Measurements from ENCODE around the gene ZBTB7B.
A peak's percentile ranks its signal among the peaks of the same experiment; 100 is the strongest.
"Not testable (repeated sequence)": the region's sequence is repeated elsewhere in the genome, so short reads cannot be mapped to it uniquely, and the experiment has no call there.

The ZBTB7B gene

DNA sequence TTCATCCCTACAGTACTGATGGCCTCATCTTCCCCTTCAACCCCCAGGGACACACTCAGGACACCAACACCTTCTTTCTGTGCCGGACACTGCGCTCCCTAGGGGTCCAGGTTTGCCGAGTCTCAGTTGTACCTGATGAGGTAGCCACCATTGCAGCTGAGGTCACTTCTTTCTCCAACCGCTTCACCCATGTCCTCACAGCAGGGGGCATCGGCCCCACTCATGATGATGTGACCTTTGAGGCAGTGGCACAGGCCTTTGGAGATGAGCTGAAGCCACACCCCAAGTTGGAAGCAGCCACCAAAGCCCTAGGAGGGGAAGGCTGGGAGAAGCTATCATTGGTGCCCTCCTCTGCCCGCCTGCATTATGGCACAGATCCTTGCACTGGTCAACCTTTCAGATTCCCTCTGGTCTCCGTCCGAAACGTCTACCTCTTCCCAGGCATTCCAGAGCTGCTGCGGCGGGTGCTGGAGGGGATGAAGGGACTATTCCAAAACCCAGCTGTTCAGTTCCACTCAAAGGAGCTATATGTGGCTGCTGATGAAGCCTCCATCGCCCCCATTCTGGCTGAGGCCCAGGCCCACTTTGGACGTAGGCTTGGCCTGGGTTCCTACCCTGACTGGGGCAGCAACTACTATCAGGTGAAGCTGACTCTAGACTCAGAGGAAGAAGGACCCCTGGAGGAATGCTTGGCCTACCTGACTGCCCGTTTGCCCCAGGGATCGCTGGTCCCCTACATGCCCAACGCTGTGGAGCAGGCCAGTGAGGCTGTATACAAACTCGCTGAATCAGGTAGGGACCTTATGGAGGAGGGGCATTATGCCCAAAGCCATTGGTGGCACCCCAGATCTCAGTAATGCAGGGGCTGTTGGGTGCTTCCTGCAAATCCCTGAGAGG is 14.3 kb upstream of the ZBTB7B start:
- no peak for DNase-seq (ENCODE audit: low spot score)

DNA sequence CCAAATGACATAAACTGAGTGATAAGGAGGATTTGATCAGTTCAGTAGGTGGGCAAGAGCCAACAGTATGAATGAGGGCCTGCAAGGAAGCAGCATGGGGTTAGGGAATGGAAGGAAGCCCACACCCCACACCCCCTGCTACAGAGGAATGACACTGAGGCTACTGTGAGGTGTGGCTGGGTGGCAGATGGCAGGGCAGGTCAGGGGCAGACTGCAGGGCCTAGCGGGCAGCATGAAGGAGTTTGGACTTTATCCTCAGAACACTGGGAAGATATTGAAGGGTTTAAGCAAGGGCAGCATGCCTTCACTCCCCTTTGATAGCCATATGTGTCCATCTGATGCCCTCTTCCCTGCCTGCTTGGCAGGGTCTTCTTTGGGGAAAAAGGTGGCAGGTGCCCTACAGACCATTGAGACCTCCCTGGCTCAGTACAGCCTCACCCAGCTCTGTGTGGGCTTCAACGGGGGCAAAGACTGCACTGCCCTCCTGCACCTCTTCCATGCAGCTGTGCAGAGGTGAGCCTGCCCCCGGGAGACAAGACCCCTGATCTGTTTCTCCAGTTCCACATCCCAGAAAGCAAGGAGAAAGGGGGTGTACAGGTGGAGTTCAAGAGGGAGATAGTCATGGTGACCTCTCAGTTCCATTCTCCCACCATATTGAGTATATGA is 13.3 kb upstream of the ZBTB7B start:
- DNase-seq (ENCODE audit: low spot score), result no peak

DNA sequence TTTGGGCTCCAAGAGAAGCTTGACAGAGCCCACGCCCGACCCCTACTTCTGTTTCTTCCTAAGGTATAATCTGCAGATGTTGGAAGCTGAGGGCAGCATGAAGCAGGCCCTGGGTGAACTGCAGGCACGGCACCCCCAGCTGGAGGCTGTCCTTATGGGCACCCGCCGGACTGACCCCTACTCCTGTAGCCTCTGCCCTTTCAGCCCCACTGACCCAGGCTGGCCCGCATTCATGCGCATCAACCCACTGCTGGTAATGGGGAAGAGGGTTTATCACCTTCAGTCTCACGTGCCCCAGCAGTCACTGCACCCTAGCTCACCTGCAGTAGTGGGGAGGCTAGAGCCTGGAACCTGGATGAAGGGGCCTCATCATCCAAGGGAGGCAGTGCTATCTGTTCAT is 12.3 kb upstream of the ZBTB7B start:
- DNase-seq (ENCODE audit: low spot score), result no peak

DNA sequence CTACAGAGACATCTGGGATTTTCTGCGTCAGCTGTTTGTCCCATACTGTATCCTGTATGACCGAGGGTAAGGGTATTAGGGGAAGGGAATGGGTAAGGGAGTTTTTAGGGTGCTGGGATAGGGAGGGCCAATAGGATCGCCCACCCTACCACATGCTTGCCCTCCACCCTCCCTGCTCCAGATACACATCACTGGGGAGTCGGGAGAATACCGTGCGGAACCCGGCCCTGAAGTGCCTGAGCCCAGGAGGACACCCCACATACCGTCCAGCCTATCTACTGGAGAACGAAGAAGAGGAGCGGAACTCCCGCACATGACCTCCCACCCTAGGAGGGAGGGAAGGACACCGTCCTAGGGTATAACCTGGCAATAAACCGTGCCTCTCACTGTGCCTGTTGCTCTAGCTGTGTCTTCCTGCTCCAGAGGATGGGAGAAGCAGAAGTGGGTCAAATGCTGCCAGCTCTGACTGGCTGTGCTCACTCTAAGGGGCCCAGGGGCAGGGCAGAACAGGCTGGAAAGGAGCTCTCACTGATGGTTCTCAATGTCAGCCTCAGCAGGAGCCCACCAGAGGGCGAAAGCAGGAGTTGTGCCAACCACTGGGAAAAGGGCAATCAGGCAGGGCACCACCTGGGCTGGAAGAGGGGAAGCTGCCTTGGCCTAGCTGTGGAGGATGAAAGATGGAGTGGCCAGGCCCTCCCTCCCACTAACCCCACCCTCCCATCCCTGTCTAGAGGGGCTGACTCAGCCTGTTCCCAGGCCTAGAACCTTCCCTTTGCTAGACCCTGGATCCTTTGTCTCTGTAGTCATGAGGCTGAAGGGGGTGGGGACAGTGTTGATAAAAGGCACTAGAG is 9.7 kb upstream of the ZBTB7B start:
- no peak for DNase-seq (ENCODE audit: low spot score)

DNA sequence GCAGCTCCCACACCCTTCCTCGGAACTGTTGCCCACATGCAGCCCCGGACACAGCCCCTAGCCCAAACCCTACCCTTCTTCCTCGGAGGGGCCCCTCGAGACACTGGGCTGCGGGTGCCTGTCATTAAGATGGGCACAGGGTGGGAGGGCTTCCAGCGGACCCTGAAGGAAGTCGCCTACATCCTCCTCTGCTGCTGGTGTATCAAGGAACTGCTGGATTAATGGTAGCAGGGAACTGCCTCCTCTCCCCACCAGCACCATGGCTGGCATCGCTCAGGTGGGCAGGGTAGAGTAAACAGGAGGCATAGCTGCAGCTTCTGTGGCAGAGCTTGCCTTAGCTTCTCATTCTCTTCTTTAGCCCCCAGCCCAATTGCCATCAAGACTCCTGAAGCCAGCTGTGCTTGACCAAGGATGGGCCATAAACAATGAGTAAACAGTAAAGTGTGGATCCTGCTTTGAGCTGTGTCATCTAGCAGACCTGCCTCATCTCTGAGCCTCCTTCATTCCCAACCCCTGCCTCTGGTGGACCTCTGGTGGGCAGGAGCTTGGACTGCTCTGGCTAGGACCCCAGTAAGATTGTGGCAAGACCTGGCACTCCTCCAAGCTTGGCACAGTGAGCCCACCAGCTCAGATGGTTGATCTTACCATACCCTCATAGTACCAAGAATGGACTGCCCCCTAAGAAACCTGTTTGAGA is 8.9 kb upstream of the ZBTB7B start, which contains the start of gene LENEP:
LENEP (plus strand) TSS at position 15 of the 697 bp plus-strand sequence; CDS start at position 37, 22 bp downstream.
- DNase-seq (ENCODE audit: low spot score), result no peak

DNA sequence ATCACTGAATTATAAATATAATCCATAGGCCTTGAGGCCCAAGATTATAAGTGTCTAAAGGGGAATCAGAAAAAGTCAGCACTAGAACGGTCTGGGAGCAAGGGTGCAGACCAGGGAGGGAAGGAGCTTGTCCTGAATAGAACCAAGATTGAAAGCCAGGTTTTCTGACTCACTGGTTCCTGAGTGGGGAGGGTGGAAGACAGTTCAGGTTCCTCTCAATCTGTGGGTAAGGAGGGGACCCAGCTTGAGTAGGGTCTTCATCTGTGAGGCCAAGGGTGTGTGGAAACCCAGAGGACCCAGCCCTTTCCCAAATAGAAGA is 8.4 kb upstream of the ZBTB7B start:
- no peak for DNase-seq (ENCODE audit: low spot score)

DNA sequence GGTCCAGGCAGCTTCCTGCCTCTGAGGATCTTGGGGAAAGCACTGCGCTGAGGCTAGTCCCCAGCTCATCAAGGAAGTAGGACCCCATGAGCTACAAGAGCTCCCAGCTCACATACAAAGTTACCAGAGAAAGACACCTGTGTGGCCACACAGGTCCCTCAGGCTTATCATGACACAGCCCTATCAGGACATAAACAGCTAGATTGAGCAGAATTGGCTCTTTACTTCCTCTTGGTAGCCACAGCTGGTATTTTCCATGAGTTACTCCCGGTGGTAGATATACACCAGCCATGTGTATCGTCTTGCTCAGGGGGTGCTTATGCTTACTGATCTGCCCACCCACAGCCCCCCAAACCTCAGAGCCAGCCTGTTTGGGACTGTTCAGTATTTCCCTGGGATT is 8.0 kb upstream of the ZBTB7B start:
- no peak for DNase-seq (ENCODE audit: low spot score)

DNA sequence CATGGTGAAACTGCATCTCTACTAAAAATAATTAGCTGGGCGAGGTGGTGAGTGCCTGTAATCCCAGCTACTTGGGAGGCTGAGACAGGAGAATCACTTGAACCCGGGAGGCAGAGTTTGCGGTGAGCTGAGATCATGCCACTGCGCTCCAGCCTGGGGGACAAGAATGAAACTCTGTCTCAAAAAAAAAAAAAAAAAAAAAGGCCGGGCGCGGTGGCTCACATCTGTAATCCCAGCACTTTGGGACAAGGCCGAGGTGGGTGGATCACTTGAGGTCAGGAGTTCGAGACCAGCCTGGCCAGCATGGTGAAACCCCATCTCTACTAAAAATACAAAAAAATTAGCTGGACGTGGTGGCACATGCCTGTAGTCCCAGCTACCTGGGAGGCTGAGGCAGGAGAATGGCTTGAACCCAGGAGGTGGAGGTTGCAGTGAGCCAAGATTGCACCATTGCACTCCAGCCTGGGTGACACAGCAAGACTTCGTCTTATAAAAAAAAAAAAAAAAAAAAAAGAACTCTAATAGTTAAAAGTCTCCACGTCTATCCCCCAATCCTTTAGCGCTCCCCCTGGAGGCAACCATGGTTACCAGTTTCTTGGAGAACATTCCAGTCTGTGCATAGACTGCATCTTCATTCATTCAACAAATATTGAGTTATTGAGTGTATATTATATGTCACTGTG is 7.2 kb upstream of the ZBTB7B start:
- DNase-seq (ENCODE audit: low spot score), result not testable (repeated sequence)

DNA sequence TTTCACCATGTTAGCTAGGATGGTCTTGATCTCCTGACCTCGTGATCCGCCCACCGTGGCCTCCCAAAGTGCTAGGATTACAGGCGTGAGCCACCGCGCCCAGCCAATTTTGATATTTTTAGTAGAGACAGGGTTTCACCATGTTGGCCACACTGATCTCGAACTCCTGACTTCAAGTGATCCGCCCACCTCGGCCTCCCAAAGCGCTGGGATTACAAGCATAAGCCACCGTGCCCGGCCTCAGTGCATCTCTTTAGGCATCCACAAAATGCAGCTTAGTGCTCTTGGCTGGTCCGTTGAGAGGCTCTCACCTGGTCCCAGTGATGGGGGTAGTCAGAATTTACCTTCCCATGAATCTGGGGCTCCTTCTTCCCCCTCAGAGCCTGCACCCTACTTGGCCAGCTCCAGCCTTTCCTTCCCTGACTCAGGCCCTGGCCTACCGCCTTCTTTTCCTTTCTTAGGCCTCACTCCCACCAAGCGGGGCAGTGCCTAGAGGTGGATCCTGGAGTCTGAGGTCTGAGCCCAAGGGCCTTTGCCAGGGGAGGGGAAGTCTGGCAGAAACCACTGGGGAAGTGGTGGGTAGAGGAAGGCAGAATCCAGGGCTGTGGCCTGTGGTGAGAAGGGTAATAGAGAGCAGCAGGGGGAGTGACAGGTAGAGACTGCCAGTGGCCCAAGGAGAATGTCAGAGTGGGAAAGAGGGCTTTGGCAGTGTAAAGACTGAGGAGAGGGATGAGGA is 5.5 kb upstream of the ZBTB7B start:
- no peak for DNase-seq (ENCODE audit: low spot score)

DNA sequence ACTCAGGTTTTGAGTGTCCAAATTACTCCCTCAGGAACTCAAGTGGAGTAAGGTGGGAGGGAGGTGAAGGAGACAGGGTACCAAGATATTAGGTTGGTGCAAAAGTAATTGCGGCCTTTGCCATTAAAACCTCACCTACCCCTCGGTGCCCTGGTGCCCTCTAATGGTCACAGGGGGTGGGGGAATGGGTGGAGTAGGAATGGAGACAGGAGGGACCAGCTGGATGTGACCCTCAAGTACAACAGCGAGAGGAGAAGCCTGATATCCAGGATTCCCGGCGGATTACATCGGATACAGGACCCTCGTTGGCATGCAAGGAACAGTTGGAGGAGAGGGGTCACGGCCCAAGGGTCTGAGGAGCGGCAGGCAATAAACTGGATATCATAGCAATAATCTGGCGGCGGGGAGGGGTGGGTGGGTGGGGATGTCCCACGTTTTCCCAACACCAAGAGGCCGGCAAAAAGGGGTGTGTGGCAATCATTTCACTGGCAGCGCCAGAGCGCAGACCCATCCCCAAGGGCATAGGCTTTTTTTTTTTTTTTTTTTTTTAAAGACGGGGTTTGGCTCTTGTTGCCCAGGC is 4.3 kb upstream of the ZBTB7B start:
- DNase-seq (ENCODE audit: low spot score), result no peak

DNA sequence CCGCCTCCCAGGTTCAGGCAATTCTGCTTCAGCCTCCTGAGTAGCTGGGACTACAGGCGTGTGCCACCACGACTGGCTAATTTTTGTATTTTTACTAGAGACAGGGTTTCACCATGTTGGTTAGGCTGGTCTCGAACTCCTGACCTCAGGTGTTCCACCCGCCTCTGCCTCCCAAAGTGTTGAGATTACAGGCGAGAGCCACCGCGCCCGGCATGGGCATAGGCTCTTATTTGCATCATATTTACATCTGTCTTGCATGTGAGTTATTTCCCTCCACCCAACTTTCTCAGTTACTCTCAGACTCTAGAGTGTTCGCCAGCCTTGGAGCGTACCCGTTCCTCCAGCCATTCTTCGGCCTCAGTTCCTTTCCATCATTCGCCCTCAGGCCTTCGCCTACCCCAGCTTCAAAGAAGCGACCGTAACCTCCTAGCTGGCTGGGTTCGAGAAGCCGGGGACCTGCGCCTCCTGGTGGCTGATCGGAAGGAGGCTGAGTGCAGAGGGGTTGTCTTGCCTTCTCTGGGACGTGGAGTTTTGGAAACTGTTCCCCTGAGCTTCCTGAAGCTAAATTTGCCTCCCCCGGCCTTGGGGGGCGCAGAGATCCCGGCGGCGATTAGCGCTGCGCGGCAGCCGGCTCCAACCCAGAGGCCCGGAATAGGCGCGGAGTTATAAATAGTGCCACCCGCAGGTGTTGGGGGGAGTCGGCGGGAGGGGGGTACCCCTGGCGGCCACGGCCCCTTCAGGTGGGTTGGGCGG is 3.6 kb upstream of the ZBTB7B start:
- DNase-seq (ENCODE audit: low spot score), result peak; percentile 74

DNA sequence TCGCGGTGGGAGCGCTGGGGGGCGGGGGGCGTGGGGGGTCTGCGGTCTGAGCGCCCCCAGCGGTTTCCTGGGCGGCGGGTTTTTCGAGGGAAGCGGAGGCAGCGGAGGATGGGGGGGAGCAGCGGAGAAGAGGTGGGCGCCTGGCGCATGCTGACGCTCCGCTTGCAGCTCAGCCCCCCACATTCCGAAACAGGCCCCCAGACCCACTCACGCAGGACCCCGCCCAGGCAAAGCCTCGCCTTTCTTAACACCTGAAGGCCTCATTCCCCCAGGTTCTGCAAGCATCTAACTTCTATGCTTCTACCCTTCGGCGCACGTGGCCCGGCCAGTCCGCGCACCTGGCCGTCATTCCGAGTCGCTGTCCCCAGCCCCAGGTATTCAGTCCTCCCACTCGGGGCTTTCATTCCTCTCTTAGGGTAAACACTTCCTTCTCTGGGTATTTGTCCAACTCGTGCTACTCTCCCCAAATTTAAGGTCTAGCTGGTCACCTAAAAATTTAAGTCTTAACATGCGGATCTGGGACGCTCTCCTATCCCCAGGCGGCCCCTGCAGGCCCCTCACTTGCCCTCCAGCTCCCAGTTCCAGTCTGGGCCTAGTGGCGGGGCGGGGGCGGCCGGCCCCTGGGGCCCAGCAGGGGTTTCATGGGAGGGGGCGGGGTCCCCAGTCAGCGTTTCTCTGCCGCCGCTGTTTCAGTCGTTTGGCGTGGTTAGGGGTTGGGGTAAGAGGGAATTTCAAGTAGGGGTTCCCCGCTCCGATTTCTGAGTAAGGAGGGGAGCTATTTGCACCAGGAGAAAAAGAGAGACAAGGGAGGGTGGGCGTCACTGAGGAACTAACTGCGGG is 2.8 kb upstream of the ZBTB7B start:
- peak; percentile 42 for DNase-seq (ENCODE audit: low spot score)

DNA sequence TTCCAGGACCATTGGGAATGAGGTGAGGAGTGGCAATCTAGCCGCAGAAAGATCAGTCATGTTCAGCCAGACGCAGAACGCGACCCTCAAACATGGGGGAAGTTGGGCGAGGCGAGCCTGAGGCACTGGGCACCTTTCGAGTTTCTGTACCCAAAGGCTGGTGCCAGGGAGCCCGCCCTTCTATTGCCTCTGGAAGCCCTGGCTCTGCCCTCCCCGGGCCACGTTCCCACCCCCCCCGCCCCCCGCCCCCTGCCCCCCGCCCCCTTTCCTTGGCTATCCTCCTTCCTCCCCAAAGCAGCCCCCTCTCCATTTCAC is 2.2 kb upstream of the ZBTB7B start:
- no peak for DNase-seq (ENCODE audit: low spot score)

DNA sequence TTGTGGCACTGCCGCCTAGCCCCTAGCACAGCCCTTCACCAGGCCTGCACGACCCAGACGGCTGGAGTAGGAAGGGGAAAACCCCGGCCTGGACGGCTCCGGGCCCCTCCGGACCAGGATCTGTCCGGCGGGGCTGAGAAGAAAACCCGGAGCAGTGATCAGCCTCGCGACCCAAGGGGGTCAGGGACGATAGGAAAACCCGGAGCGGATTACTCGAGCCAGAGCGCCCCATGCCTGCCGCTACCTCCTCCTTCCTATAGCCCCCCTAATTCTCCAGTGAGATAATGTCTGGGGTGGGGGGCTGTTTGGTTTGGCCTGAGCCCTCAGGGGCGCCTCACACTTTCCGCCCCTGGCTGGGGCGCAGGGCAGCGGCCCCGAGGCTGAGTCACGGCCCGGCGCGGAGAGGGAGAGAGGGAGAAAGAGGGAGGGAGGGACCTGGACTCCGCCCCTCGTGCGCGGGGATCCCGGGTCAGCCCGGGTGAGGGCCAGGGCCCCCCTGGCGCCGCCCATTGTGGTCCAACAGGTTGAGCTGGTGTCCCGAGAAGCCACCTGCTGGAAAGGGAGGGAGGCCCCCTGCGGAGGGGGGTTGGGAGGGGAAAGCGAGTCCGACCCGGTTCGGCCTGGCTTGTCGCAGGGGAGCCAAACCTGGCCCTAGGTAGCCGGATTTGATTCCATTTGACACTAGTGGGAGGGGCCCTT is 1.7 kb upstream of the ZBTB7B start:
- DNase-seq (ENCODE audit: low spot score), result peak; percentile 74

DNA sequence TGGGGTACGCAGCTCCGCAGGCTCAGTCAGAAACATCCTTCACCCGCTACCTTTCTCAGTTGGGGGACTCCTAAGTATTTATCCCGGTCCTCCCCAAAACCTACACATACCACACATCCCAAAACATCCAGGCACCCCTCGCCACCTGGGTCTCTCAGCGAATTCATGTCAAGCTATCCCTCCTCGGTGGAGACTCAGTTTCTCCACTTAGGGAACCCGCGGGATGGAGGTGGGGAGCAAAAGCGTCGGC is 1.3 kb upstream of the ZBTB7B start:
- DNase-seq (ENCODE audit: low spot score), result no peak

DNA sequence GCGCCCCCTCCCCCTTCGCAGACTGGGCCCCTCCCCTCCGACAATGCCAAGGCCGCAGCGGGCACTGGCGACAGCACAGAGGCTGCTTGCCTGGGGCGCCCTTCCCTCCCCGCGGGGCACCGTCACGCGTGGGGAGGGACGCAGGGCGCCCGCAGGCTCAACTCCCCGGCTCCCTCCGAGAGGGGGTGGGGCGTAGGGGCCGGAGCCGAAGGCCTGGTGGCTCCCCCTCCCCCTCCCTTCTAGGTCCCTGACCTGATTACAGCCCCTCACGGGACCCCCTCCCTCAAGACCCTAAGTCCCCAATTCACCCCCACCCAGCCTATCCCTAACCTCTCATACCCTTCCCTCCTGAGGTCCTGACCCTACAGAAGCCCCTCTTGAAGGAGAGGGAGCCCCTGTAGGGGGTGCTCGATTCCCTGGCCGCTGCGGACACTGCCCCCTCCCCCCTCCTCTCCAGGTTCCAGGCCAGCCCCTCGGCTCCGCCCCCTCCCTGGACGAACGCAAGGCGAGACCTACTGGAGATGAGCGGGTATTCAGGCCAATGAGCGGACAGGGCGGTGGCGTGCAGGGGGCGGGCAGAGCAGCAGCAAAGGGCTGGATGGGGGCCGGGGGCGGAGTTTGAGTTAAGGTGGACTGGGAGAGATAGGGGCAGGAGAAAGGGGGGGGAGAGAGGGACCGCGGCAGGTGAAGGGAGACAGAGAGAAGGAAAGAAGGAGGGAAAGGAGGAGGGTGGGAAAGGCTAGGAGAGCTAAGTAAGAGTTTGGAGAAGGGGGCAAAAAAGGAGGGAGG is 733 bp upstream of the ZBTB7B start:
- peak; percentile 98 for DNase-seq (ENCODE audit: low spot score)

DNA sequence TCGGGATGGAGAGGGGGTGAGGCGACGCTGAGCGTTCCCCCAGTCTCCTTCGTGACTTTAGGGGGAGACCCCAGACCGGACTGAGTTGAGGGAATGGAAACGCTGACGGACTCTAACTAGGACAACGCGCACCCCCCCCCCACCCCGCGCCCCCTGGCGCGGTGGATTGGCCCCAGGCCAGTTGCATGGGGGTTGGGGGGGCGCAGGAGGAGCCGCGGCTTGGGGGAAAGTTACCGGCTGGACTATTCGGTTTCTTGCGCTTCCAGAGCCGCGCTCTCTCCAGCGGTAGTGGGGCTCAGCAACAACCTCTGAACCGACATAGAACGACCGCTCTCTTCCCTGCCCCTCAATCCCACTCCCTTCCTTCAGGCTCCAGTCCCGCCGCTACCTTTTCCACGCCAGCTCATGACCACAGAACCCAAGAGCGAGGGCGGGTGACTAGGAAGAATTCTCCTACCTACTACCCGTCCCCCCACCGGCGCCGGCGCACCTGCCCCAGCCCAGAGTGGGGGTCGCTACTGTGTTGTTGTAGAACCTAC is 694 bp downstream of the ZBTB7B start:
- no peak for DNase-seq (ENCODE audit: low spot score)

Measured in CD4-positive, alpha-beta T cell treated with Interleukin-15 for 4 hours (primary cell).